Neural cell (in vitro differentiated cells): ENCODE data around the gene MEGF11. TPM values are rescaled to one million over a fixed set of nuclear protein-coding genes. Genes with fewer than 3 reads are reported as not detected.

Experiments used
- H2AFZ ChIP-seq: fragments of 200-600, 300-800 bp; sonication (generic), shearing (Covaris generic); 2 replicates; pipeline ENCODE4 v1.6.0; 2014; ENCODE audit warnings: low read depth, mild to moderate bottlenecking, antibody characterized with exemption, low read length, moderate library complexity
- H3F3A ChIP-seq: fragments of 200-600 bp; shearing (Covaris generic); 2 replicates; pipeline ENCODE4 v1.6.1; 2016; ENCODE audit warnings: mild to moderate bottlenecking, moderate library complexity, mixed read lengths, antibody characterized with exemption, low read length; ENCODE audit not compliant: insufficient read depth, poor library complexity, severe bottlenecking
- H3K27ac ChIP-seq: fragments of 200-600, 300-800 bp; sonication (generic), shearing (Covaris generic); 2 replicates; pipeline ENCODE4 v1.5.1; 2014; ENCODE audit warnings: mild to moderate bottlenecking, low read length, moderate library complexity
- H3K27me3 ChIP-seq: fragments of 300-800, 200-600 bp; sonication (generic), shearing (Covaris generic); 2 replicates; pipeline ENCODE4 v1.6.0; 2014; ENCODE audit warnings: mild to moderate bottlenecking, low read depth, low read length, moderate library complexity; ENCODE audit not compliant: insufficient read depth
- H3K36me3 ChIP-seq: fragments of 300-800, 200-600 bp; sonication (generic), shearing (Covaris generic); 2 replicates; pipeline ENCODE4 v1.5.1; 2014; ENCODE audit warnings: mild to moderate bottlenecking, antibody characterized with exemption, low read length, moderate library complexity; ENCODE audit not compliant: insufficient read depth
- H3K4me2 ChIP-seq: fragments of 300-800, 200-600 bp; sonication (generic), shearing (Covaris generic); 2 replicates; pipeline ENCODE4 v1.6.0; 2014; ENCODE audit warnings: mild to moderate bottlenecking, low read length
- H3K4me3 ChIP-seq: fragments of 300-800, 200-600 bp; sonication (generic), shearing (Covaris generic); 2 replicates; pipeline ENCODE4 v1.5.1; 2014; ENCODE audit warnings: mild to moderate bottlenecking, low read length, moderate library complexity
- H3K79me2 ChIP-seq: fragments of 200-600 bp; shearing (Covaris generic); replicated peaks from 2 replicates; pipeline ENCODE4 v1.6.0; 2014; ENCODE audit warnings: mild to moderate bottlenecking, low read length, moderate library complexity; ENCODE audit not compliant: insufficient read depth
- H3K9ac ChIP-seq: fragments of 300-800, 200-600 bp; sonication (generic), shearing (Covaris generic); 2 replicates; pipeline ENCODE4 v1.6.1; 2016; ENCODE audit warnings: mild to moderate bottlenecking, low read length, mixed read lengths
- H3K9me2 ChIP-seq: fragments of 200-600 bp; shearing (Covaris generic); 2 replicates; pipeline ENCODE4 v1.6.1; 2016; ENCODE audit warnings: mild to moderate bottlenecking, low read length, mixed read lengths; ENCODE audit not compliant: insufficient read depth
- H3K9me3 ChIP-seq: fragments of 200-600, 300-800 bp; sonication (generic), shearing (Covaris generic); 2 replicates; pipeline ENCODE4 v1.6.1; 2016; ENCODE audit warnings: mild to moderate bottlenecking, mixed run types, low read length, moderate library complexity, mixed read lengths
- H4K20me1 ChIP-seq: fragments of 200-600 bp; shearing (Covaris generic); 2 replicates; pipeline ENCODE4 v1.6.1; 2016; ENCODE audit warnings: mild to moderate bottlenecking, mixed run types; ENCODE audit not compliant: insufficient read depth
- EP300 ChIP-seq: fragments of 450-650 bp; conservative IDR thresholded peaks from 2 replicates; pipeline ENCODE4 v1.6.1; 2014; ENCODE audit warnings: antibody characterized with exemption, mild to moderate bottlenecking, moderate library complexity; ENCODE audit not compliant: poor library complexity, severe bottlenecking
- EZH2 ChIP-seq: fragments of 200-600, 300-800 bp; shearing (Covaris generic), sonication (generic); IDR thresholded peaks from 2 replicates; pipeline ENCODE4 v1.6.1; 2014; ENCODE audit warnings: antibody characterized with exemption, low read length, borderline replicate concordance, mild to moderate bottlenecking; ENCODE audit not compliant: insufficient read depth, poor library complexity, severe bottlenecking
- MXI1 ChIP-seq: fragments of 450-650 bp; conservative IDR thresholded peaks from 2 replicates; pipeline ENCODE4 v1.6.1; 2014; ENCODE audit warnings: antibody characterized with exemption, mild to moderate bottlenecking; ENCODE audit not compliant: poor library complexity, severe bottlenecking
- POLR2AphosphoS5 ChIP-seq: IDR thresholded peaks from 2 replicates; pipeline ENCODE4 v1.6.1; 2012
- RAD21 ChIP-seq: fragments of 450-650 bp; conservative IDR thresholded peaks from 2 replicates; pipeline ENCODE4 v1.6.1; 2014; ENCODE audit warnings: antibody characterized with exemption, mild to moderate bottlenecking, moderate library complexity
- REST ChIP-seq: IDR thresholded peaks from 2 replicates; pipeline ENCODE4 v1.6.1; 2012; ENCODE audit warnings: borderline replicate concordance
- SMC3 ChIP-seq: fragments of 450-650 bp; conservative IDR thresholded peaks from 2 replicates; pipeline ENCODE4 v1.6.1; 2014; ENCODE audit warnings: antibody characterized with exemption, mild to moderate bottlenecking, moderate library complexity; ENCODE audit not compliant: poor library complexity
- TAF1 ChIP-seq: IDR thresholded peaks from 2 replicates; pipeline ENCODE4 v1.6.1; 2012; ENCODE audit warnings: low read depth
- polyA plus RNA-seq: library from polyadenylated mRNA; depleted of rRNA; stranded (reverse); fragments of >200 nt; gene quantifications from 2 replicates; pipeline ENCODE4 v1.2.3, GENCODE V29; 2014
- TF ChIP-seq, protein P1 (sequence below): fragments of 450-650 bp; IDR thresholded peaks from 2 replicates; pipeline ENCODE4 v1.5.1; 2014; ENCODE audit warnings: antibody characterized with exemption, mild to moderate bottlenecking, moderate library complexity; ENCODE audit not compliant: poor library complexity, severe bottlenecking

MEGF11 gene
- polyA plus RNA-seq, 1 donor from 2014 or later, result 0.64 TPM

DNA sequence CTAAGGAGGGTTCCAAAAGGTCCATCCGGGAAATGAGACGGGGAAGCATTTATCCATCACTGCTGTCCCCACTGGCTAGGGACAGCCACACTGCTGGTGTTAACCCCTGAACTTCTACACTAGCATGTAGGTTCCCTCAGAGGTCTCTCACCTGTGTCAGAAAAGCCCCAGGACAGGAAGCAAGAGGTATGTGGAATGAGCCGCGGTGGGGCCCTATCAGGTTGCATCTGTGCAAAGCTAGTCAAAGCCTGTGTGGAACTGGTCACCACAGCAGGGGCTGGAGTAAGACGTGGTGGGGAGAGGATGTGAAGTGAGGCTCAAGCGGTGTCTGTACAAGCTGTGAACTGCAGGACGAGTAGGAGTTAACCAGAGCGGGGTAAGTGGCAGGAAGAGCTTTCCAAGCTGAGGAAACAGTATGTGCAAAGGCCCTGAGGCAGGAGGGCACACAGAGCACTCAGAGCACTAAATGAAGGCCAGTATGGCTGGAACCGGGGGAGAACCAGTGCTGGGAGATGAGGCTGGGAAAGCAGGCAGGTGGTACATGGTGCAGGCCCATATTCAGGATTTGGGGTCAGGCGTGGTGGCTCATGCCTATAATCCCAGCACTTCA is 57.8 kb downstream of the MEGF11 start:
- no peaks in the 10 kb centered on the region for H4K20me1 ChIP-seq
- H3K79me2 ChIP-seq, result no peaks in the 10 kb centered on the region
- no peaks in the 10 kb centered on the region for H3F3A ChIP-seq
- no peaks in the 10 kb centered on the region for H3K27me3 ChIP-seq
- no peak overlapping the region for H3K9ac ChIP-seq
- no peaks in the 10 kb centered on the region for H3K9me2 ChIP-seq
- H2AFZ ChIP-seq, result no peak overlapping the region
- H3K4me3 ChIP-seq, result no peak overlapping the region
- TF ChIP-seq EZH2, result no peak
- no peak for TF ChIP-seq EP300
- no peak overlapping the region for H3K27ac ChIP-seq
- H3K4me2 ChIP-seq, result no peak overlapping the region
- no peaks in the 10 kb centered on the region for H3K9me3 ChIP-seq
- no peaks in the 10 kb centered on the region for H3K36me3 ChIP-seq

DNA sequence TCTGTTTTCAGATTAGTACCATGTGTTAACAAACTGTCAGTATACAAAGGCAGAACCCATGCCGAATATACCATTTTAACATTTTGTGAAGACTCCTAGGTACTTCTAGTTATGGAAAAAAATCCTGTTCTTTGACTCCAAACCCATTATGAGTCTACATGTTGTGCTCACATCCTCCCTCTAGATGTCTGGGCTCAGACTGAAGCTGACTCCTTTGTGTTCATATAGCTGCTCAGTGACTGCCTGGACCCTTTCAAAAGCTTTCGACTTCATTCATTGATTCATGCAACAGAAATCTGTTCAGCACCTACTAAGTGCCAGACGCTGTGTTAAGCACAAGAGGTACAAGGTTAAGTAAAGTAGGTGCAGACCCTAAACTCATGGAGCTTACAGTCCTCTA is 60.5 kb downstream of the MEGF11 start:
- H3K79me2 ChIP-seq, result no peaks in the 10 kb centered on the region
- no peaks in the 10 kb centered on the region for H3F3A ChIP-seq
- H3K27ac ChIP-seq, result no peak overlapping the region
- H3K36me3 ChIP-seq, result no peaks in the 10 kb centered on the region
- no peak overlapping the region for H3K4me2 ChIP-seq
- H3K27me3 ChIP-seq, result no peaks in the 10 kb centered on the region
- H2AFZ ChIP-seq, result no peak overlapping the region
- H3K9me3 ChIP-seq, result no peaks in the 10 kb centered on the region
- H3K9me2 ChIP-seq, result no peaks in the 10 kb centered on the region
- no peak overlapping the region for H3K4me3 ChIP-seq
- H3K9ac ChIP-seq, result no peak overlapping the region
- TF ChIP-seq, protein P1, sequence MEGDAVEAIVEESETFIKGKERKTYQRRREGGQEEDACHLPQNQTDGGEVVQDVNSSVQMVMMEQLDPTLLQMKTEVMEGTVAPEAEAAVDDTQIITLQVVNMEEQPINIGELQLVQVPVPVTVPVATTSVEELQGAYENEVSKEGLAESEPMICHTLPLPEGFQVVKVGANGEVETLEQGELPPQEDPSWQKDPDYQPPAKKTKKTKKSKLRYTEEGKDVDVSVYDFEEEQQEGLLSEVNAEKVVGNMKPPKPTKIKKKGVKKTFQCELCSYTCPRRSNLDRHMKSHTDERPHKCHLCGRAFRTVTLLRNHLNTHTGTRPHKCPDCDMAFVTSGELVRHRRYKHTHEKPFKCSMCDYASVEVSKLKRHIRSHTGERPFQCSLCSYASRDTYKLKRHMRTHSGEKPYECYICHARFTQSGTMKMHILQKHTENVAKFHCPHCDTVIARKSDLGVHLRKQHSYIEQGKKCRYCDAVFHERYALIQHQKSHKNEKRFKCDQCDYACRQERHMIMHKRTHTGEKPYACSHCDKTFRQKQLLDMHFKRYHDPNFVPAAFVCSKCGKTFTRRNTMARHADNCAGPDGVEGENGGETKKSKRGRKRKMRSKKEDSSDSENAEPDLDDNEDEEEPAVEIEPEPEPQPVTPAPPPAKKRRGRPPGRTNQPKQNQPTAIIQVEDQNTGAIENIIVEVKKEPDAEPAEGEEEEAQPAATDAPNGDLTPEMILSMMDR, result no peak
- no peak for TF ChIP-seq EZH2
- no peak for TF ChIP-seq POLR2AphosphoS5
- no peak for TF ChIP-seq REST
- TF ChIP-seq SMC3, result no peak
- no peak for TF ChIP-seq MXI1
- TF ChIP-seq RAD21, result no peak
- no peak for TF ChIP-seq EP300
- TF ChIP-seq TAF1, result no peak
- no peaks in the 10 kb centered on the region for H4K20me1 ChIP-seq
